ENCODE measurements around the gene NR2F1-AS1.

NR2F1-AS1 gene

GRCh38 chr5:93422652-93423280, 158.3 kb downstream of the NR2F1-AS1 start:
- H2AFZ ChIP-seq (ENCODE audit: insufficient read depth, low read length, poor library complexity): no peak overlapping the region
- no peak for DNase-seq
- H3K27me3 ChIP-seq (ENCODE audit: insufficient read depth, low read length): no peaks in the 10 kb centered on the region
- no peak overlapping the region for H2BK120ac ChIP-seq (ENCODE audit: insufficient read depth, low read length, poor library complexity)
- no peak overlapping the region for H3K18ac ChIP-seq (ENCODE audit: low read length)
- no peak overlapping the region for H3K4me2 ChIP-seq (ENCODE audit: low read length)
- no peak overlapping the region for H4K91ac ChIP-seq (ENCODE audit: low read depth, low read length)
- H3K36me3 ChIP-seq (ENCODE audit: control insufficient read depth in 1 of 2, insufficient read depth in 2 of 2, low read length in 2 of 2): no peaks in the 10 kb centered on the region
- H2BK12ac ChIP-seq (ENCODE audit: low read length): no peak overlapping the region
- no peaks in the 10 kb centered on the region for H3K79me1 ChIP-seq (ENCODE audit: low read length)
- H3K79me2 ChIP-seq (ENCODE audit: control insufficient read depth, insufficient read depth, low read length, poor library complexity): no peaks in the 10 kb centered on the region
- H3K14ac ChIP-seq (ENCODE audit: low read length): no peak overlapping the region
- H2BK5ac ChIP-seq (ENCODE audit: low read depth, low read length, poor library complexity): no peak overlapping the region
- H3K9me3 ChIP-seq (ENCODE audit: insufficient read depth, low read depth, low read length): no peaks in the 10 kb centered on the region
- no peak overlapping the region for H3K23ac ChIP-seq (ENCODE audit: low read length)
- no peak overlapping the region for H3K27ac ChIP-seq (ENCODE audit: low read depth, low read length)
- no peak overlapping the region for H2AK5ac ChIP-seq (ENCODE audit: low read length)
- no peak overlapping the region for H3K4me3 ChIP-seq (ENCODE audit: low read depth, low read length)
- no peak overlapping the region for H3K4ac ChIP-seq (ENCODE audit: low read depth, low read length)
- no CpG with 5 or more reads among the region's 5 CpGs for WGBS (ENCODE audit: extremely low coverage, insufficient coverage, insufficient read length)
- no peaks in the 10 kb centered on the region for H3K4me1 ChIP-seq (ENCODE audit: control insufficient read depth in 1 of 2, insufficient read depth in 2 of 2, low read length in 2 of 2)
- no peak overlapping the region for H4K8ac ChIP-seq (ENCODE audit: low read depth, low read length)
- no peak overlapping the region for H4K12ac ChIP-seq (ENCODE audit: low read depth, low read length)
- H3K9ac ChIP-seq (ENCODE audit: low read length): no peak overlapping the region

GRCh38 chr5:93421987-93422401, 159.0 kb downstream of the NR2F1-AS1 start:
- H3K18ac ChIP-seq (ENCODE audit: low read length): no peak overlapping the region
- no peak overlapping the region for H3K4me3 ChIP-seq (ENCODE audit: low read depth, low read length)
- H3K9me3 ChIP-seq (ENCODE audit: insufficient read depth, low read depth, low read length): no peaks in the 10 kb centered on the region
- H3K4me2 ChIP-seq (ENCODE audit: low read length): no peak overlapping the region
- no peak overlapping the region for H4K91ac ChIP-seq (ENCODE audit: low read depth, low read length)
- no peaks in the 10 kb centered on the region for H3K79me1 ChIP-seq (ENCODE audit: low read length)
- no peak overlapping the region for H2AK5ac ChIP-seq (ENCODE audit: low read length)
- no peak overlapping the region for H2BK12ac ChIP-seq (ENCODE audit: low read length)
- no peak overlapping the region for H3K14ac ChIP-seq (ENCODE audit: low read length)
- no peaks in the 10 kb centered on the region for H3K4me1 ChIP-seq (ENCODE audit: control insufficient read depth in 1 of 2, insufficient read depth in 2 of 2, low read length in 2 of 2)
- DNase-seq: no peak
- H2BK5ac ChIP-seq (ENCODE audit: low read depth, low read length, poor library complexity): no peak overlapping the region
- no peak overlapping the region for H4K8ac ChIP-seq (ENCODE audit: low read depth, low read length)
- H3K4ac ChIP-seq (ENCODE audit: low read depth, low read length): no peak overlapping the region
- no peaks in the 10 kb centered on the region for H3K27me3 ChIP-seq (ENCODE audit: insufficient read depth, low read length)
- no peak overlapping the region for H3K9ac ChIP-seq (ENCODE audit: low read length)
- H3K23ac ChIP-seq (ENCODE audit: low read length): no peak overlapping the region
- H3K79me2 ChIP-seq (ENCODE audit: control insufficient read depth, insufficient read depth, low read length, poor library complexity): no peaks in the 10 kb centered on the region
- no CpG with 5 or more reads among the region's 9 CpGs for WGBS (ENCODE audit: extremely low coverage, insufficient coverage, insufficient read length)
- no peaks in the 10 kb centered on the region for H3K36me3 ChIP-seq (ENCODE audit: control insufficient read depth in 1 of 2, insufficient read depth in 2 of 2, low read length in 2 of 2)
- H3K27ac ChIP-seq (ENCODE audit: low read depth, low read length): no peak overlapping the region
- H4K12ac ChIP-seq (ENCODE audit: low read depth, low read length): no peak overlapping the region
- H2BK120ac ChIP-seq (ENCODE audit: insufficient read depth, low read length, poor library complexity): no peak overlapping the region
- H2AFZ ChIP-seq (ENCODE audit: insufficient read depth, low read length, poor library complexity): no peak overlapping the region

GRCh38 chr5:93421468-93421867, 159.6 kb downstream of the NR2F1-AS1 start:
- Histone ChIP-seq H3K36me3 (ENCODE audit: control insufficient read depth in 1 of 2, insufficient read depth in 2 of 2, low read length in 2 of 2) (no peaks in the 10 kb centered on the region), H3K23ac (ENCODE audit: low read length) (no peak overlapping the region), H3K4me1 (ENCODE audit: control insufficient read depth in 1 of 2, insufficient read depth in 2 of 2, low read length in 2 of 2) (no peaks in the 10 kb centered on the region), H3K4me3 (ENCODE audit: low read depth, low read length) (no peak overlapping the region), H3K14ac (ENCODE audit: low read length) (no peak overlapping the region), H2AFZ (ENCODE audit: insufficient read depth, low read length, poor library complexity) (no peak overlapping the region), H3K79me2 (ENCODE audit: control insufficient read depth, insufficient read depth, low read length, poor library complexity) (no peaks in the 10 kb centered on the region), H2BK12ac (ENCODE audit: low read length) (no peak overlapping the region), H4K8ac (ENCODE audit: low read depth, low read length) (no peak overlapping the region), H3K79me1 (ENCODE audit: low read length) (no peaks in the 10 kb centered on the region), H3K4me2 (ENCODE audit: low read length) (no peak overlapping the region), H2BK120ac (ENCODE audit: insufficient read depth, low read length, poor library complexity) (no peak overlapping the region), H3K27ac (ENCODE audit: low read depth, low read length) (no peak overlapping the region), H3K9me3 (ENCODE audit: insufficient read depth, low read depth, low read length) (no peaks in the 10 kb centered on the region), H2BK5ac (ENCODE audit: low read depth, low read length, poor library complexity) (no peak overlapping the region), H3K4ac (ENCODE audit: low read depth, low read length) (no peak overlapping the region), H3K27me3 (ENCODE audit: insufficient read depth, low read length) (no peaks in the 10 kb centered on the region), H4K91ac (ENCODE audit: low read depth, low read length) (no peak overlapping the region), H3K18ac (ENCODE audit: low read length) (no peak overlapping the region), H4K12ac (ENCODE audit: low read depth, low read length) (no peak overlapping the region), H2AK5ac (ENCODE audit: low read length) (no peak overlapping the region), H3K9ac (ENCODE audit: low read length) (no peak overlapping the region)
- no peak for DNase-seq
- no CpG with 5 or more reads among the region's 6 CpGs for WGBS (ENCODE audit: extremely low coverage, insufficient coverage, insufficient read length)

- Histone ChIP-seq H3K4me1 (ENCODE audit: control insufficient read depth in 1 of 2, insufficient read depth in 2 of 2, low read length in 2 of 2) (no peaks in the 10 kb centered on the region), H3K27ac (ENCODE audit: low read depth, low read length) (no peak overlapping the region), H3K4me3 (ENCODE audit: low read depth, low read length) (no peak overlapping the region), H3K36me3 (ENCODE audit: control insufficient read depth in 1 of 2, insufficient read depth in 2 of 2, low read length in 2 of 2) (no peaks in the 10 kb centered on the region), H3K9ac (ENCODE audit: low read length) (no peak overlapping the region), H4K91ac (ENCODE audit: low read depth, low read length) (no peak overlapping the region), H3K9me3 (ENCODE audit: insufficient read depth, low read depth, low read length) (no peaks in the 10 kb centered on the region), H4K8ac (ENCODE audit: low read depth, low read length) (no peak overlapping the region), H4K12ac (ENCODE audit: low read depth, low read length) (no peak overlapping the region), H3K4ac (ENCODE audit: low read depth, low read length) (no peak overlapping the region), H2BK5ac (ENCODE audit: low read depth, low read length, poor library complexity) (no peak overlapping the region), H3K79me1 (ENCODE audit: low read length) (no peaks in the 10 kb centered on the region), H3K4me2 (ENCODE audit: low read length) (no peak overlapping the region), H3K79me2 (ENCODE audit: control insufficient read depth, insufficient read depth, low read length, poor library complexity) (no peaks in the 10 kb centered on the region), H3K23ac (ENCODE audit: low read length) (no peak overlapping the region), H2BK12ac (ENCODE audit: low read length) (no peak overlapping the region), H3K18ac (ENCODE audit: low read length) (no peak overlapping the region), H2AK5ac (ENCODE audit: low read length) (no peak overlapping the region), H2BK120ac (ENCODE audit: insufficient read depth, low read length, poor library complexity) (no peak overlapping the region), H3K27me3 (ENCODE audit: insufficient read depth, low read length) (no peaks in the 10 kb centered on the region), H2AFZ (ENCODE audit: insufficient read depth, low read length, poor library complexity) (no peak overlapping the region), H3K14ac (ENCODE audit: low read length) (no peak overlapping the region)
- no peak for DNase-seq
- no CpG with 5 or more reads among the region's 3 CpGs for WGBS (ENCODE audit: extremely low coverage, insufficient coverage, insufficient read length)
Observed at GRCh38 chr5:93417490-93417889, 163.5 kb downstream of the NR2F1-AS1 start.
